Heart left ventricle (tissue), 13 donors: ENCODE results near the gene LCT.
A peak's percentile ranks its signal among the peaks of the same experiment; 100 is the strongest.

Source experiments
- CTCF ChIP-seq, 12 donors: fragments of 200-600 bp; sonication (generic) in 4 of 12; IDR thresholded peaks; one replicate each; pipeline versions ENCODE4 v1.5.0 to v1.8.0; 2018 to 2022; ENCODE audit warnings: antibody characterized with exemption in 12 of 12, mild to moderate bottlenecking in 5 of 12
- POLR2A ChIP-seq, 2 donors: fragments of 450-650 bp; IDR thresholded peaks; one replicate each; pipeline ENCODE4 v1.6.1; 2017; ENCODE audit warnings: antibody characterized with exemption in 2 of 2, mild to moderate bottlenecking in 2 of 2, moderate library complexity in 2 of 2
- donor health status: ischemic (EF 13 %, LVEDD 7.1; RV severe dilation, severe dysfunction).
- donor health status: DM: no; HTN: yes; CAD: no.
- donor health status: DM: no; HTN: no; CAD: no.
- donor health status: ischemic (EF 25% LVEDD 6.9; RV normal size, moderate dysfunction).
- donor health status: ischemic (EF 25% LVEDD 5.7; RV mildly dilated, moderate dysfunction).
- donor health status: ischemic (EF 35%, LVEDD 5.7; RV mildly dilated, moderate dysfunction).
- donor health status: nonischemic (EF 11% LVEDD 7.7; RV severe dilation, severe dysfunction).
- donor health status: DM: yes; HTN: yes; CAD: no.
- donor health status: PGD.
- donor health status: ischemic (EF 29% LVEDD 5.4; RV normal size, mild dysfunction).
- donor health status: nonischemic (EF 23%, LVEDD 6.1; RV moderate dilation, normal function).

- no peak for TF ChIP-seq POLR2A (IDR thresholded peaks at IDR 0.05)
- peak in 1 of 12 donors; percentile 28 for TF ChIP-seq CTCF (IDR thresholded peaks at IDR 0.05)
Observed at GRCh38 chr2:135744760-135745314, 92.1 kb downstream of the LCT start.
